GM21723 (cell line): Measurements from ENCODE around the gene NDUFAF8.
"Not testable (repeated sequence)": the region's sequence is repeated elsewhere in the genome, so short reads cannot be mapped to it uniquely, and the experiment has no call there.

Experiments
- ATAC-seq: cut with Tn5 transposase; IDR thresholded peaks from one replicate; pipeline ENCODE4 v1.9.1; 2021; ENCODE audit warnings: mild to moderate bottlenecking, moderate library complexity; ENCODE audit not compliant: unreplicated experiment

Gene NDUFAF8

DNA sequence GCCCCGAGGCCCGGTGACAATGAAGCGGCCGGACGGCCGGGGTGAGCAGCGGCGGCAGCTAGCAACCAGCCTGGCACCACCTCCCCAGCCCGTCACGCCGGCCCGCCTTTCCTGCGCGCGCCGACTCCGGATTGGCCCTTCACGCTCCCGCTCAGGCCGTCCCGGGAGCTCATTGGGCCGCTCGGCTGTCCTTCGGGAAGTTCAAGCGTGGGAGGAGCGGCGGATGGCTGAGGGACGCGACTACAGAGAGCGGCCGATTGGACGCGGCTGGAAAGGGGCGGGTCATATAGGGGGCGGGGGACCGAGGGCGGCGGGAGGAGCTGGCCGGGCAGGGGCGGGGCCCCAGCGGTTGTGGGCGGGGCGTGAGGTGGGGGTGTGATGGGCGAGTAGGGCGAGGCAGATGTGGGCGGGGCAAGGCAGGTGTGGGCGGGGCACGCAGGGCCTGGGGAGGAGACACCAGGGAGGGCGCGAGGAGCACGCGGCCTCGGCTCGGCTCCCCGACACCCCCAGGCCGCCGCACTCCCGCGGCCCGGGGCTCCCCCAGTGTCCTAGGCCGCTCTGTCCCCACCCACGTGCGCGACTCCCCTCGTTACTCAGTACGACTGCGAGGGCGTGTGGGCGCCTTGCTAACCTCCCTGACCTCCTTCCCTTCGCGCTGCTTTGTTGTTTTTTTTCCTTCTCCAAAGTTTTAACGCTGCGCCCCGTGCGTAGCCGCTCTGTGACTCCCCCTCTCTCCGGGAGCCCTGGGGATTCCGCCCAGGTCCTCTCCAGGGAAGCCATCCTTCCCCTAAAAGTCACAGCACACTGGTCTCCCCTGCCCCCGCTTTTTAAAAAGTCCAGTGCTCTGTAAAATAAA lies 16.0 kb upstream of the NDUFAF8 start, which contains the start of gene CEP131:
Gene CEP131 (minus strand): TSS at position 60 of the 856 bp plus-strand sequence. CDS start 2,909 bp downstream, outside the sequence.
- ATAC-seq = peak; percentile 89

DNA sequence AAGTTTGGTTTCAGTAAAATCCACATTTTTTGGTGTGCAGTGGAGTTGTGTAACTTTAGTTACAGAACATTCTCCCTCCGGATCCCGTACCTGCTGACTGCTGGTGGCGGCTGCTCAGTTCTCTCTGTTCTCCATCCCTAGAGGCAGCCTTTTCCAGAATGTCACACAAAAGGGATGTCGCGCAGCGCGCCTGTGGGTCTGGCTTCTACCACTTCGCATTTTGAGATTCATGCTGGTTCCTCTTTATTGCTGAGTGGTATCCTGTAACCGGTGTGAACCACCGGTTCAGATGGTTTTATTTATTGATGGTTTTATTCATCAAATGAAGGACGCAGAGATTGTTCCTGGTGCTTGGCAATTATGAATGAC lies 15.4 kb upstream of the NDUFAF8 start:
- no peak for ATAC-seq

DNA sequence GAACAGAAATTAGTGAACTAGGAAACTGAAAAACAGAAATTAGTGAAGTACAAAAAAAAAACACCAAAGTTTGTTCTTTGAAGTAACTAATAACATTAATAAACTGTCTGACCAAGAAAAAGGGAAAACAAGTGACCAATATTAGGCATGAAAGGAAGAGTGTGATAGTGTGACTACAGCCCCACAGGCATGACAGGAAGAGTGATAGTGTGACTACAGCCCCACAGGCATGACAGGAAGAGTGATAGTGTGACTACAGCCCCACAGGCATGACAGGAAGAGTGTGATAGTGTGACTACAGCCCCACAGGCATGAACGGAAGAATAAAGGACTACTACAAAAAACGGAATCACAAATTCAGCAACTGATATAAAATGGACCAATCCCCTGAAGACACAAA lies 11.5 kb upstream of the NDUFAF8 start:
- not testable (repeated sequence) for ATAC-seq

DNA sequence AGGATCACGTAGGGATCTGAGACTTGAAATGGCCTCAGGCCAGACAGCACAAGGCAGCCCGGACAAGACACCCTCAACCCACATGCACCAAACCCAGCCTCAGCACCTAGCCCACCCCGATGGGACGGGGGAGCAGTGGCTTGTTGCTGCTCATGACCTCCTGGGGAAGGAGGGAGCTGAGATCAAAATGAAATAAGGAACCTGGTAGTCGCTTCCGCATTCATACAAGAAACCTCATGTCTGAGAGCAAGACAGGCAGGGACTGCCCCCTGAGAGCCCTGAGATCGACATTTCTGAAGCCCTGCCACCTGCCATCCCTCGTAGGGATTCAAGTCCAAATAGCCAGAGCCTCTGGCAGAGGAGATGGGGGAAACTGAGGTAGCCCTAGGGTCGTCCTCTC lies 10.7 kb upstream of the NDUFAF8 start:
- peak; percentile 59 for ATAC-seq

DNA sequence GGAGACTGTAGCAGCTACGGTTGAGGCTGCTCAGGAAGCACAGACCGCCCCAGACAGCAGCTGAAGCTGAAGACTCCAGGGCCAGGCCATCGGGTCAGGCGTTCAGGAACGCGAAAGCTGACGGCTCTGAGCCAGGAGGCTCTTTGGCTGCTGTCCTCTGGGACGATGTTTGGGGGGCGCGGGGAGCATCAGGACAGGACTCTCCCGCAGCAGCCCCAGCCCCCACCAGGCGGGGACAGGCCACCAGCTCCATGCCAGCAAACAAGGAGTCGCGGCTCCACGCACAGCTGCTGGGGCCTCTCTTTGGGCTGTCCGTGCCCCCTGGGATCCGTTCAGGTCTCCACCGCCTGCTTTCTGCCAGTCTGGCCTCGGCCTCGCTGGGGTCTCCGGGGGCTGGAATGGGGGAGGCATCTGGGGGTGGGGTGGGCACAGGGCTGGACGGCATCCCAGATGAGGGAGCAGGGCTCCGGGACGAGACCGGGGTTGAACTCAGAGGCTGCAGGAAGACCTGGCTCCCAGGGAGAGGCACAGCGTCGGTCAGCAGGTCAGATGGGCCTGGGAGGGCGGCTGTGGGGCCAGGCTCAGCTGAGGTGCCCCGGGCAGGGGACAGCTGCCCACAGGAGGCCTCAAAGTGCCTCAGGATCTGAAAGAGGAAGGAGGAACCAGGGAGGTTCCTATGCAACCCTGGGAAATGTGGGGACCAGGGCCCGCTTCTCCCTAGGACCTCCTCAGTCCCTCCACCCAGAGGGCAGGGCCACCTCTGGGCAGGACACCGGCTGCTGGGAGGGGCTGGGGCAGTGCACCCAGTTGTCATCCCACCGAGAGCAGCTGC lies 10.1 kb upstream of the NDUFAF8 start:
- ATAC-seq = peak; percentile 28

DNA sequence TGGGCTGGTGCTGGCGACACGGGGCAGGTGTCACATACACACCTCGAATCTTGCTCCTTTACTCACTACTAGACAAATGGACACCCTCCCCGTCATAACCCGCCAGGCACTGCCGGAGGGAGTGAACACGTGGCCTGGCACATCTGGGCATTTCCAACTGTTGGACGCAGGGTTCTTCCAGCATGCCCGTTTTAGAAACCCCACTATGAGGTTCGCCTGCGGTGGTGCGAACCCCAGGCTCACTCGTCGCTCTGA lies 9.5 kb upstream of the NDUFAF8 start:
- no peak for ATAC-seq

DNA sequence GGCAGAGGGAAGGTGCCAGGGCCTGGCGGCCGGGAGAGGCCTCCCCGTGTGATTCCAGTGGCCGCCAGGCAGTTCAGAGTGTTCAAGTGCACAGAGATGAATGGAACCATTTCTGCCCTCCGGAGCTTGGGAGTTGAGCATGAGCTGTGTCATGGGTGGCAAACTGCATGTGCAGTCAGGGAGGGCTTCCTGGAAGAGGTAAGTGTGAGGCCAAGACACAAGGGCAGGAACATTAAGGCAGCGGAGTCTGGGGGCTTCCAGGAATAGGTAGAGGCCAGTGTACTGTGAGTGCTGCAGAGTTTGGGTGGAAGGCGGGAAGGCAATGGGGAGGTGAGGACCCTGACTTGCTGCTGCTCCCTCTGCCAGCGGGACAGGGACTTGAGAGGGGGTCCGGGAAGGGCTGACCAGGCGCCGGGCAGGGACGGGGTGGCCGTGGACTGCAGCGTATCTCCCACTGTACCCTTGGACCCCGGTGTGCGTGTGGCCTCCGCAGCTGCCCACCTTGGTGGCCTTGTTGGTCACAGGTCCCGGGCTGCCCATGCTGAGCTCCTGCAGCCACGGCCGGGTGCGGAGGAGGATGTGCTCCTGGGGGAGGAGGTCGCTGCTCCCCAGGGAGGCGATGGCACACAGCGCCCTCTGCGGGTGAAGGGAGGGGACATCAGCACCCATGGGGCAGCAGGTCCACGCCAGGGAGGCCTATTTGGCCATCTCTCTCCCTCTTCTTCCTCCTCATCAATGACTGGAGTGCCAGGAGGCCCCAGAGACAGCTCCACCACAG lies 8.9 kb upstream of the NDUFAF8 start:
- ATAC-seq = no peak

DNA sequence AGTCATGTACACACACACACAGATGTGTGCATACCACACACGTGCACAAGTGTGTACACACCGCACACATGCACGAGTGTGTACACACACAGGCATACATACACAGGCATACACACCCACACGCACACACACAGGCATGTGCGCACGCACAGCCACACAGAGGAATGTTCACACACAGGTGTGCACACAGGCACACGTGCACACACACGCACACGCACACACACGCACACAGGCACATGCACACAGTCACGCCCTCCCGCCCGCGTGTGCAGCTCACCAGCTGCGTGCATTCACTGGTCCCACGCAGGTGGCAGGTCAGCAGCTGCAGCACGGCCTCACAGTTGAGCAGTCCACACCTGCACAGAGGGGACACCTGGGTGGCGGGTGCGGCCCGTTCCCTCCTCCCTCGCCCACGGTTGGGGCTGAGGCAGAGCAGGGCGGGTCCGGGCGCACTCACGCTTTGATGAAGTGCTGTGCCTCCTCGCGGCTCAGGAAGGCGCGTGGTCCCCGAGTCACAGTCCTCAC lies 7.9 kb upstream of the NDUFAF8 start:
- no peak for ATAC-seq

DNA sequence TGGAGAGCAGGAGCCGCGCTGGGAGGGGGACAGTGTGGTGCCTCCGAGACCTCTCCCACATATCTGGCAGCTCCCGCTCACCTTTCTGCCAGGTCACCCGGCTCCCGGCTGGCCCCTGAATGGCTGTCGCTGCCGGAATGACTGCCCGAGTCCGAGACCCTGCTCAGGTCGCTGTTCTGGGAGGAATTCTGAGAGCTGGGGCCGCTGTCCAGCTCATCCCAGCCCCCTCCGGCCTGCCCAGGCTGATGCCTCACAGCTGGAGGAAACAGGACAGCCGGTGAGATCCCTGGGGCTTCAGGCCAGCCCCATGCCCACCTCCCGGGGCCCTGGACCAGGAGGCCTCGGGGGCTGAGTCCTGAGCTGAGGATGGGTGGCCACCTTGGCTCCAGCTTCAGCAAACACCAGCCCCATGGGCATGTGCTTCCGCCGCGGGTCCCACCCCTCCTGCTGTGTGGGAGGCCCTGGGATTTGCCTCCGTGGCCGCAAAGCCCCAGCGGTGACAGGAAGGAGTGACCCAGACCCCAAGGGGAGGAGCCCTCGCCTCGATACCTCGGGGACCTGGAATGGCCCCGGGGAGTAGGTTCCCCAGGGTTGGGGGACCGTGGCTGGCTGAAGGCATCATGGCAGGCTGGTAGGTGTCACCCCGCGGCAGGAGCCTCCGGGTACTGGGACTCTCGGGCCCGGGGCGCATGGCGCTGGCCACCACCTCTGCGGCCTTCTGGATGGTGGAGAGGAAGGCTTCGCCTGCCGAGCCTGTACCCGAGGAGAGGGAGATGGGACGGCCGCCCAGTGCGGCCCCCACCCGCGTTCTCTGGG lies 7.1 kb upstream of the NDUFAF8 start:
- ATAC-seq = no peak

DNA sequence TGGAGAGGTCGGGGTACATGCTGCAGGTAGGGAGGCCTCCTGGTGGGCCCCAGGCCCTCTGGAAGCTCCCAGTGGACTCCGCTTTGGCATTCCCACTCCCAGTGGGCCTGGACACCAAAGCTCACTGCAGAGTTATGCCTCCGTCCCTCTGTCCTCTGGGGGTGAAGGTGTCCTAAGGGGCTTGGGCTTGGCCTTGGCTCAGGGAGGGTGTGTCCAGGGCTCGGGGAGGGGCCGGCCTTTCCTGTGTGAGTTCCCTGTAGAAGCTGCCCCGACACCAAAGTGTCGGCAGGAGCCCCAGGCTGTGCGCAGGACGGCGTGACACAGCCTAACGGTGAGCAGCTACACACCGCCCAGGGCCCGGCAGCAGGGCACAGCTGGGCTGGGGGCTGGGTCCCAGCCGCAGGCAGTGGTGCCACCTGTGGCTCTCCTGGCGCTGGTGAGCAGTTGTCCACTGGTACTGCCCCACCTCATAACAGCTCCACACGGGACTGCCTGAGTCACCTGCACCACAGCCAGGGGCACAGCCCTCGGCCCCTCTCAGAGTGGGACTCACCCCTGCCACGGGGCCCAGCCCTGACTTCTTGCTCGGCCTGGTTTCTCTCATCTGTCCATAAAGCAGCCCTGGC lies 6.4 kb upstream of the NDUFAF8 start:
- no peak for ATAC-seq

DNA sequence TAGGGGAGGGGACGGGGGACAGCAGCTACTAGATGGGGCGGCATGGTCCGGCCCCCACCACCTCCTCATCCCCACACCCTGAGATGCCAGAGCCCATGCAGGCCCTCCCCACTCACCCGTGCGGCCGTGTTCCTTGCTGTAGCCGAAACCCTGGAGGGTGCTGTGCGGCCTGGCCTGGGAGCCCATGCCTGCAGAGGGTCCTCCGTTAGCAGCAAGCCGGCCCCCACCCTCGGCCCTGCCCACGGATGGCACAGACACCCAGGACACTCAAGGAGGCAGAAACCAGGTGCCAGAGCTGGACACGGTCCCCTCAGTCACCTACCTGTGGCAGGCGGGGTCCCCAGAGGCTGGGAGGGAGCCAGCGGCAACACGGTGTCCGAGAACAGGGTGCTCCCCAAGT lies 5.8 kb upstream of the NDUFAF8 start:
- no peak for ATAC-seq

DNA sequence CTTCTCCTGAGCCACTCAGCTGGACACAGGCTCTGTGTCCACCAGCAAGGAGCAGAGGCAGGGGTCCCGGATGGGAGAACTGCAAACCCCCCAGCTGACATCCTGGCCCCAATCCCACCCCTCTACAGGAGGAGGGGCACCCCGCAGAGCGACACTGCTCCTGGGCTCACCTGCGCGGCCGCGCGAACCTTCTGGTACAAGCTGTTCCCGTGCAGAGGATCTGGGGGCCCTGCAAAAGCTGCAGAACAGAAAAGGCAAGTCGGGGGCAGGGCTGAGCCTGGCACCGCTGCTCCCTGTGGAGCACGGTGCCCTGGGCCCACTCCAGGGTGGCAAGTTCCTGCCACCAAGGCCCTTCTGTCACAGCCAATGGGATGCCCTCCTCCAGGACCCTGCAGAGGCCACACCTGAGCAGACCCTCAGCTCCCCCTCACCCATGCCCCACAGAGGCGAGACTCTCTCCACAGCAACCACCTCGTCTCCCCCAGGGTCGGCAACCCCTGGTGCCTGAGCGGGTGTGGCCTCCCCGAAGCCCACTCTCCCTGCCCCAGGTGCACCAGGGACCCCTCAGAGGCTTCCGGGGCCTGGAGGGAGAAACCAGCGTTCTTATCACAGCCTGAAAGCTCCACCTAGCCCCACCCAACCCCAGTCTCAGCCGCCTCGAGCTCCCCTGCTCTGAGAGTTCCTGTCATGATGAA lies 5.2 kb upstream of the NDUFAF8 start:
- ATAC-seq = no peak

DNA sequence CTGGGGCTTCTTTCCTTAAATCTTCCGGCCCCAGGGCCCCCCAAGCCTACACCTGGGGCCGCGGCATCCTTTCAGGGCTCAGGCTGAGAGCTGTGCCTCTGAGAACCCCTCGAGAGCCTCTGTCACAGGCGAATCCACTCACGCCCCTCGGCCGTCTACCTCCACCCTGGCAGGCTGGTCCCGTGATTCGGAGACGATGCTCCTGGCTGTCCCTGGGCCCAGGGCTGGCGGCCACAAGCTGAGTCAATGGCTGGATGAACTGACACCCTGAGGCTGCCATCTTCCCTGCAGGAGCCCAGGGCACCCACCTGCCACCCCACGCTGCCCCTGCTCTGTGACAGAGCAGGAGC lies 4.6 kb upstream of the NDUFAF8 start:
- ATAC-seq = no peak

DNA sequence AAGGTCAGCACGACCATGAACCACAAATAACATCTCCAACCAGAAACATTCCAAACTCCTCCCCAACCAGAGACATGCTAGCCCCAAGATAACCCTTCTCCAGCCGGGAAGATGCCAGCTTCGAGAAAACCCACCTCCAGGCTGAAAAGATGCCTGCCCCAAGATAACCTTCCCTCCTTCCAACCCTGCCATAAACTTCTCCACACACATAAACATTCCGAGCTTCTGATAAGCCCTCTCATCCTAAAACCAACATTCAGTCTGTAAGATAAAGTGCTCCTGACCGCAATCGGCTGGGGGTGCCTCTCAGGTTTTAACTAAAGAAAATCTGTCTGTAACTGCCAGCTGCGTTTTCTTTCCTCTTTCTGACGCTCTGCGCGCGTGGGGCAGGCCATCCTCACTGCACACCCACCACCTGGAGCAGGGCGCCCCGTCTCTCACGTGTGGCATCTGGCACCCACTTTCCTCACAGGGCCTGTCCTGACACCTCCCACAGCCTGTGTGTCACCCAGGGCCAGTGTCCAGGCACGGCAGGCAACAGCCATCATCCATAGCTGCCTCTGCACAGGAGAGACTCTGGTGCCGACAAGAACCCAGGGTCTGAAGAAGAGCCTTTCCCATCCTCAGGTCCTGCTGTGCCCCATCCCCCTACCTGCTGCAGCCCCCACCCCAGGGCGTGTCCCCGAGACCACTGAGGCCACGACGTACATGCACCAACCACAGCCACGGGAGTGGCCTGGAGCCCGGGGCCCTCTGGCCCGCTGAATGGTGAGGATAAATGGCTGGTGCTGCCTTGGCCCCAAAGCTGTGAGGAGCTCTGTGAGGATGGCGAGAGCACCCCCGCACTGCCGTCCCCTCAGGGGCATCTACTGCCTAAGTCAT lies 3.9 kb upstream of the NDUFAF8 start:
- ATAC-seq = no peak

DNA sequence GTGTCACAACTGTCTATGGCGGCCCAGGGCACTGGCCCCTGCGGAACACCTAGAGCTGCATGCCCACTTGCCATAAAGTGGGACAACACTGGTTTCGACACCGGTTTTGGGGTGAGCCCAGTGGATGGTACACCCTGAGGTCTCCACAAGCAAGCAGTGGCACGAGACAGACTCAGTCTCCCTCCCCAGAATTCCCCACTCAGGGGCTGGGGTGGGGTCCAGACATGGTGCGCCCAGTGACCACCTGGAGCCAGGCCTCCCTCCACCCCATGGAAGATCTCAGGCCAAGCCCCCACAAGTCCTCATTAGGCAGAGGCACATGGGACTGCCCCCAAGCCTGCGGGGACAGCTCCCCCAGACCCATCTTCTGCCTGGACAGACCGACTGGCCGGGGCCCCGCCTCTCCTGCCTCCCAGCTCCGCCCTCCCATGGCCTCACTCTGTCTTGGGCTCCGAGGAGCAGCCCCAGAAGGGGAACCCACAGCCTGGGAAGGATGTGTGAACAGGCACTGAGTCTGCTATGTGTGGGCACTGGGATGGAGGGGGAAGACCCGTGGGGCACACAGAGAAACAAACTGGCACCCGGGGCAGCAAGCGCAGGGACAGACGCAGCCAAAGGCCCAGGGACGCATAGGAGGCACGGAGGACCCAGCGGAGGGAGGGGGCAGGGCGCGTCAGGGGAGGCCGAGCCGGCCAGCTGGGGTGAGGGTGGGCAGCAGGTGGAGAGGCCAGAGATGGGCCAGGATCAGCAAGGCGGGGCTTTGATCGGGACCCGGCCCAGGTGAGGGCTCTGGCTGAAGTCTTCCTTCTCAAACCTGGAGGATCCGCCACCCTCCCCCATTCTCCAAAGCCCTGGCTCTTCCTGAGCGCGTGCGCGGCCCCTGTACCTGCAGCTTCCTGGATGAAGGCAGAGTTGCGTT lies 3.0 kb upstream of the NDUFAF8 start:
- no peak for ATAC-seq

DNA sequence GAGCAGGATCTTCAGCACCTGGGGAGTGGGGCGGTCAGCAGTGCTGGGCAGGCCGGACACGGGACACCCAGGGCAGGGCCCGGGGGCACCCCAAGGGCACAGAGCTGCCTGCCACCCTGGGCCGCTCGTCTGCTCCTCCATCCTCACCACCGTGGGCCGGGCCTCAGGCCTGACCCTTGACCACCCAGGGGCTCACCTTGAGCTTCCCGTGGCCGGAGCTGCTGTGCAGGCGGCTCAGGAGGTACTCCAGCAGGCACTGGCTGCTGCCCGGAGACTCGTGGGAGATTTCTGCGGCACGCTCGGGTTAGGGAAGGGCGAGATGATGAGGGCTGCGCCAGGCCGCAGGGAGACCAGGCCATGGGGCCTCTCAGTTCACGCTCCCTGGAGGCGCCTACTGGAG lies 2.3 kb upstream of the NDUFAF8 start:
- no peak for ATAC-seq
